ENCODE results near the gene CYFIP2.

The CYFIP2 gene

GRCh38 chr5:157258450-157258849 lies 7.5 kb upstream of the CYFIP2 start:
- DNase-seq (ENCODE audit: low read depth) = no peak

GRCh38 chr5:157259699-157260098 lies 6.2 kb upstream of the CYFIP2 start:
- DNase-seq (ENCODE audit: low read depth) = no peak

GRCh38 chr5:157263496-157264090 lies 2.3 kb upstream of the CYFIP2 start:
- DNase-seq (ENCODE audit: low read depth) = no peak

GRCh38 chr5:157266286-157267007 lies 524 bp downstream of the CYFIP2 start:
- DNase-seq (ENCODE audit: low read depth) = no peak

GRCh38 chr5:157267025-157267424 lies 1.1 kb downstream of the CYFIP2 start:
- DNase-seq (ENCODE audit: low read depth) = no peak

GRCh38 chr5:157267761-157268480 lies 2.0 kb downstream of the CYFIP2 start:
- no peak for DNase-seq (ENCODE audit: low read depth)

- no peak for DNase-seq (ENCODE audit: low read depth)
These were observed 3.3 kb downstream of the CYFIP2 start for GRCh38 chr5:157269165-157269671.

GRCh38 chr5:157269761-157270272 lies 3.9 kb downstream of the CYFIP2 start:
- DNase-seq (ENCODE audit: low read depth) = no peak

GRCh38 chr5:157270771-157271170 lies 4.8 kb downstream of the CYFIP2 start:
- DNase-seq (ENCODE audit: low read depth) = no peak

GRCh38 chr5:157271740-157272271 lies 5.9 kb downstream of the CYFIP2 start:
- DNase-seq (ENCODE audit: low read depth) = no peak

- no peak for DNase-seq (ENCODE audit: low read depth)
These were observed 7.2 kb downstream of the CYFIP2 start for GRCh38 chr5:157273131-157273556.

GRCh38 chr5:157275403-157275802 lies 9.5 kb downstream of the CYFIP2 start:
- no peak for DNase-seq (ENCODE audit: low read depth)

GRCh38 chr5:157278319-157279037 lies 12.6 kb downstream of the CYFIP2 start:
- no peak for DNase-seq (ENCODE audit: low read depth)

GRCh38 chr5:157279605-157280239 lies 13.8 kb downstream of the CYFIP2 start:
- DNase-seq (ENCODE audit: low read depth) = no peak

- no peak for DNase-seq (ENCODE audit: low read depth)
These were observed 15.0 kb downstream of the CYFIP2 start for GRCh38 chr5:157280927-157281326.

- DNase-seq (ENCODE audit: low read depth) = no peak
These were observed 16.2 kb downstream of the CYFIP2 start for GRCh38 chr5:157282150-157282549.

- no peak for DNase-seq (ENCODE audit: low read depth)
These were observed 17.5 kb downstream of the CYFIP2 start for GRCh38 chr5:157283434-157283833.

- DNase-seq (ENCODE audit: low read depth) = no peak
These were observed 18.7 kb downstream of the CYFIP2 start for GRCh38 chr5:157284458-157285212.

GRCh38 chr5:157285310-157286035 lies 19.6 kb downstream of the CYFIP2 start:
- no peak for DNase-seq (ENCODE audit: low read depth)

- no peak for DNase-seq (ENCODE audit: low read depth)
These were observed 20.9 kb downstream of the CYFIP2 start for GRCh38 chr5:157286761-157287211.

Data from HS-27A (cell line).